ENCODE results near the gene KLK6.

DNA sequence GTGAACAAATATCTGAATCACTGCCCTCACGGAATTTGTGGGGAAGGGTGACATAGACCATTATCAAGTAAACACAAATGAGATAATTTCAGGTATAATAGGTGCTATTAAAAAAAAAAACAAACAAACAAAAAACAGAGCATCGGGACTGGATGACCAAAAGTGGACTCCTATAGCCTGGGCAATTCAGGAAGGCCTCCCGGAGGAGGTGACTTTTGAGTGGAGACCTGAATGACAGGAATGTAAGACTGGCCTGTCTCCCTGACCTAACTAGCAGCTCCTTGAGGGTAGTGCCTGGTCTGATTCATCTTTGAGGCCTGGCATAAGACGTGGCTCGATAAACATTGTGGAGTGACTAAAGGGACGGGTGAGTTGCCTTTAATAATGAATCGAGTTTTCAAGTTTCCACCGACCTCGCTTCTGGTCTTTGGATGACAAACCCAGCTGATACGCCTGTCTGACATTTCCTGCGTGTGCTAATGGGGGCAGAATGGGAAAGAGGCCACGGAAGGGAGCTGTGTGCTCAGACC lies 43.3 kb upstream of the KLK6 start:
- TF ChIP-seq POLR2A (IDR thresholded peaks at IDR 0.05), result no peak
- TF ChIP-seq, protein P1, sequence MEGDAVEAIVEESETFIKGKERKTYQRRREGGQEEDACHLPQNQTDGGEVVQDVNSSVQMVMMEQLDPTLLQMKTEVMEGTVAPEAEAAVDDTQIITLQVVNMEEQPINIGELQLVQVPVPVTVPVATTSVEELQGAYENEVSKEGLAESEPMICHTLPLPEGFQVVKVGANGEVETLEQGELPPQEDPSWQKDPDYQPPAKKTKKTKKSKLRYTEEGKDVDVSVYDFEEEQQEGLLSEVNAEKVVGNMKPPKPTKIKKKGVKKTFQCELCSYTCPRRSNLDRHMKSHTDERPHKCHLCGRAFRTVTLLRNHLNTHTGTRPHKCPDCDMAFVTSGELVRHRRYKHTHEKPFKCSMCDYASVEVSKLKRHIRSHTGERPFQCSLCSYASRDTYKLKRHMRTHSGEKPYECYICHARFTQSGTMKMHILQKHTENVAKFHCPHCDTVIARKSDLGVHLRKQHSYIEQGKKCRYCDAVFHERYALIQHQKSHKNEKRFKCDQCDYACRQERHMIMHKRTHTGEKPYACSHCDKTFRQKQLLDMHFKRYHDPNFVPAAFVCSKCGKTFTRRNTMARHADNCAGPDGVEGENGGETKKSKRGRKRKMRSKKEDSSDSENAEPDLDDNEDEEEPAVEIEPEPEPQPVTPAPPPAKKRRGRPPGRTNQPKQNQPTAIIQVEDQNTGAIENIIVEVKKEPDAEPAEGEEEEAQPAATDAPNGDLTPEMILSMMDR (IDR thresholded peaks at IDR 0.05), result no peak
